ENCODE data around the gene RTN4IP1. TPM values are rescaled to one million over a fixed set of nuclear protein-coding genes. Genes with fewer than 3 reads are reported as not detected.
"Not testable (repeated sequence)": the region's sequence is repeated elsewhere in the genome, so short reads cannot be mapped to it uniquely, and the experiment has no call there.

The RTN4IP1 gene
- total and polyA plus RNA-seq, 8 donors = 5.4 to 44.2 (median 9.2) TPM; not detected in 1

DNA sequence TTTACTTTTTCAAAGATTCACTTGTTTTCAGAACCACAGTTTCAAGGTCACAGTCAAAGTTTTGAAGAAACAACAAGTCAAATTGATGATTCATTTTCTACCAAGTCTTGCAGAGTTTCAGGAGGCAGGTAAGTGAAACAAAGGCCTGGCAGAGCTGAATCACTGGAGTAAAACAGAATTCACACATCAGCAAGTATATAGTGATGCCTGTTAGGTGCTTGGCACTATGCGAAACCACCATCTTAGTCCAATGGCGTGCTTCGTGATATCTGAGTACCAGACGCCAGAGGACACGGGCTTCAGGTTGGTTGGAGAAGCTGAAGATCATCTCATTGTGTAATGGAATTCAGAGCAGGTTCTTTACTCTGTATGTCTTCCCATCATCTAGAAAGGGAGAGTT lies 75.9 kb downstream of the RTN4IP1 start:
- Histone ChIP-seq H3K4me1 (peaks cover 0 to under 1% (median 0%) of the 10 kb centered on the region in 4 donors), H3K4me3 (no peak overlapping the region), H3K27me3 (no peaks in the 10 kb centered on the region), H3K36me3 (peaks cover 0 to 36% (median 24%) of the 10 kb centered on the region in 4 donors), H3K9me3 (no peaks in the 10 kb centered on the region), H3K27ac (no peak overlapping the region)
- TF ChIP-seq POLR2A (IDR thresholded peaks at IDR 0.05) (no peak), EP300 (IDR thresholded peaks at IDR 0.05) (no peak), POLR2AphosphoS5 (IDR thresholded peaks at IDR 0.05) (no peak)
- TF ChIP-seq, protein P1, sequence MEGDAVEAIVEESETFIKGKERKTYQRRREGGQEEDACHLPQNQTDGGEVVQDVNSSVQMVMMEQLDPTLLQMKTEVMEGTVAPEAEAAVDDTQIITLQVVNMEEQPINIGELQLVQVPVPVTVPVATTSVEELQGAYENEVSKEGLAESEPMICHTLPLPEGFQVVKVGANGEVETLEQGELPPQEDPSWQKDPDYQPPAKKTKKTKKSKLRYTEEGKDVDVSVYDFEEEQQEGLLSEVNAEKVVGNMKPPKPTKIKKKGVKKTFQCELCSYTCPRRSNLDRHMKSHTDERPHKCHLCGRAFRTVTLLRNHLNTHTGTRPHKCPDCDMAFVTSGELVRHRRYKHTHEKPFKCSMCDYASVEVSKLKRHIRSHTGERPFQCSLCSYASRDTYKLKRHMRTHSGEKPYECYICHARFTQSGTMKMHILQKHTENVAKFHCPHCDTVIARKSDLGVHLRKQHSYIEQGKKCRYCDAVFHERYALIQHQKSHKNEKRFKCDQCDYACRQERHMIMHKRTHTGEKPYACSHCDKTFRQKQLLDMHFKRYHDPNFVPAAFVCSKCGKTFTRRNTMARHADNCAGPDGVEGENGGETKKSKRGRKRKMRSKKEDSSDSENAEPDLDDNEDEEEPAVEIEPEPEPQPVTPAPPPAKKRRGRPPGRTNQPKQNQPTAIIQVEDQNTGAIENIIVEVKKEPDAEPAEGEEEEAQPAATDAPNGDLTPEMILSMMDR (IDR thresholded peaks at IDR 0.05) = no peak
- intact Hi-C loops (cut with DNase I; ENCODE audit: low total_unique reads) = no loop called here
- WGBS, 5 donors = 95 to 97% (median 96%) methylated on average over 5 of the region's 5 CpGs
- DNase-seq = no peak

GRCh38 chr6:106551155-106551554 lies 78.1 kb downstream of the RTN4IP1 start:
- no peaks in the 10 kb centered on the region for H3K27me3 ChIP-seq
- WGBS, 5 donors = 90 to 99% (median 98%) methylated on average over 3 of the region's 3 CpGs
- intact Hi-C loops (cut with DNase I; ENCODE audit: low total_unique reads) = no loop called here
- peaks cover 0 to 31% (median 22%) of the 10 kb centered on the region in 4 donors for H3K36me3 ChIP-seq
- no peaks in the 10 kb centered on the region for H3K9me3 ChIP-seq
- H3K4me3 ChIP-seq = no peak overlapping the region
- peaks cover 0 to 23% (median 9%) of the 10 kb centered on the region in 4 donors for H3K4me1 ChIP-seq
- DNase-seq = no peak
- H3K27ac ChIP-seq = no peak overlapping the region
- TF ChIP-seq POLR2A (IDR thresholded peaks at IDR 0.05) = no peak
- TF ChIP-seq, protein P1 (IDR thresholded peaks at IDR 0.05) = no peak
- TF ChIP-seq EP300 (IDR thresholded peaks at IDR 0.05) = no peak
- no peak for TF ChIP-seq POLR2AphosphoS5 (IDR thresholded peaks at IDR 0.05)

DNA sequence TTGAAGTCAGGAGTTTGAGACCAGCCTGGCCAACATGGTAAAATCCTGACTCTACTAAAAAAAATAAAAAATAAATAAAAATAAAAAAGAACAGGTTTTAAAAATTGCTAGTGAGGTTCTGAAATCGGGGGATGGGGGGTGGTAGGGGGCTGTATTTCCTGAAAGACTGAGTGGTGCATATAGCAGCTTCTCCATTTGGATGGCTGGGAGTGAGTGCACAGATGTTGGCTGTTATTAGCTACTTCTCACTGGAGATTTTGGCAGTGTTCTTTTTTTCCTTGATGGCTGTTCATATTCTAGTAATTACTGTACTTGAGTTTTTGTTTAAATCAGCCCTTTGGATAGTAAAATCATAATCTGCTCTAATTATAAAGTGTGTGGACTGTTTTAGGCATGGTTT lies 79.8 kb downstream of the RTN4IP1 start:
- Histone ChIP-seq H3K36me3 (peaks cover 0 to 25% (median 19%) of the 10 kb centered on the region in 4 donors), H3K27me3 (no peaks in the 10 kb centered on the region), H3K4me1 (peaks cover 0 to 28% (median 9%) of the 10 kb centered on the region in 4 donors), H3K4me3 (no peak overlapping the region), H3K27ac (no peak overlapping the region), H3K9me3 (no peaks in the 10 kb centered on the region)
- intact Hi-C loops (cut with DNase I; ENCODE audit: low total_unique reads) = no loop called here
- DNase-seq = no peak
- WGBS, 5 donors = 79 to 100% (median 87%) methylated on average over 1 of the region's 1 CpG
- no peak for TF ChIP-seq POLR2AphosphoS5 (IDR thresholded peaks at IDR 0.05)
- TF ChIP-seq EP300 (IDR thresholded peaks at IDR 0.05) = no peak
- TF ChIP-seq, protein P1 (IDR thresholded peaks at IDR 0.05) = no peak
- no peak for TF ChIP-seq POLR2A (IDR thresholded peaks at IDR 0.05)

- H3K9me3 ChIP-seq; intact Hi-C loops (cut with DNase I; ENCODE audit: low total_unique reads); H3K27ac ChIP-seq; H3K27me3 ChIP-seq; DNase-seq; H3K4me3 ChIP-seq: not testable (repeated sequence)
- WGBS, 5 donors = 87 to 96% (median 90%) methylated on average over 3 to 6 of the region's 6 CpGs
- H3K36me3 ChIP-seq = peaks cover 0 to 25% (median 16%) of the 10 kb centered on the region in 4 donors
- peaks cover 0 to 28% (median 9%) of the 10 kb centered on the region in 4 donors for H3K4me1 ChIP-seq
These were observed 80.3 kb downstream of the RTN4IP1 start for GRCh38 chr6:106548926-106549455.
